ENCODE data around the gene PHIP.
"Not testable (repeated sequence)": the region's sequence is repeated elsewhere in the genome, so short reads cannot be mapped to it uniquely, and the experiment has no call there.

PHIP gene

DNA sequence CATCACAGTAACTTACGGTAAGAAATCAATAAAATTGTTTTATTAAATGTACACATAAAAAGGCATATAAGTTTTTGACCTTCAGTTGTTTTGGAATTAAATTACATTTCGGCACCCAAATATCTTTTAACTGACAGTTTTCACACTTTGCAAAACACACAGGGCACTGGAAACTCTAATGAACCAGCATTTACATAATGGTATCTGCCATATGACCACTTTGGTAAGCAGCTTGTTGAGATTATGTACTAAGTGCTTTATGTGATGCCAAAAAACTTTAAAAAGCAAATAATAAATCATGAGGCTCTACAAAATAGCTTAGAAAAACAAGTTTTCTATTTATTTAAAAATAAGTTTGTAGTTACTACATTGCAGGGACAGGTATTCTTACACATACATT is 142.5 kb downstream of the PHIP start:
- TF ChIP-seq EZH2 (IDR thresholded peaks at IDR 0.05; ENCODE audit: borderline replicate concordance, low read length) = no peak
- TF ChIP-seq, protein P1, sequence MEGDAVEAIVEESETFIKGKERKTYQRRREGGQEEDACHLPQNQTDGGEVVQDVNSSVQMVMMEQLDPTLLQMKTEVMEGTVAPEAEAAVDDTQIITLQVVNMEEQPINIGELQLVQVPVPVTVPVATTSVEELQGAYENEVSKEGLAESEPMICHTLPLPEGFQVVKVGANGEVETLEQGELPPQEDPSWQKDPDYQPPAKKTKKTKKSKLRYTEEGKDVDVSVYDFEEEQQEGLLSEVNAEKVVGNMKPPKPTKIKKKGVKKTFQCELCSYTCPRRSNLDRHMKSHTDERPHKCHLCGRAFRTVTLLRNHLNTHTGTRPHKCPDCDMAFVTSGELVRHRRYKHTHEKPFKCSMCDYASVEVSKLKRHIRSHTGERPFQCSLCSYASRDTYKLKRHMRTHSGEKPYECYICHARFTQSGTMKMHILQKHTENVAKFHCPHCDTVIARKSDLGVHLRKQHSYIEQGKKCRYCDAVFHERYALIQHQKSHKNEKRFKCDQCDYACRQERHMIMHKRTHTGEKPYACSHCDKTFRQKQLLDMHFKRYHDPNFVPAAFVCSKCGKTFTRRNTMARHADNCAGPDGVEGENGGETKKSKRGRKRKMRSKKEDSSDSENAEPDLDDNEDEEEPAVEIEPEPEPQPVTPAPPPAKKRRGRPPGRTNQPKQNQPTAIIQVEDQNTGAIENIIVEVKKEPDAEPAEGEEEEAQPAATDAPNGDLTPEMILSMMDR (IDR thresholded peaks at IDR 0.05; ENCODE audit: low read length) = no peak
- Histone ChIP-seq H3K27ac (ENCODE audit: low read depth, low read length, poor library complexity, severe bottlenecking) (no peak overlapping the region), H3K36me3 (ENCODE audit: insufficient read depth, low read length) (peaks cover 22% of the 10 kb centered on the region), H3K4me3 (ENCODE audit: low read depth, low read length, poor library complexity, severe bottlenecking) (no peak overlapping the region), H3K4me2 (ENCODE audit: low read length) (no peak overlapping the region), H4K20me1 (ENCODE audit: insufficient read depth, low read length) (no peaks in the 10 kb centered on the region), H3K79me2 (ENCODE audit: insufficient read depth, low read length) (no peaks in the 10 kb centered on the region), H3K9me2 (ENCODE audit: low read depth, low read length) (no peaks in the 10 kb centered on the region), H3K9ac (ENCODE audit: low read length) (no peak overlapping the region), H3K27me3 (ENCODE audit: insufficient read depth, low read length) (no peaks in the 10 kb centered on the region), H2AFZ (ENCODE audit: low read length) (no peak overlapping the region), H3K9me3 (ENCODE audit: low read length) (no peaks in the 10 kb centered on the region), H3F3A (ENCODE audit: insufficient read depth, low read length) (no peaks in the 10 kb centered on the region), H3K4me1 (ENCODE audit: insufficient read depth, low read length, severe bottlenecking) (no peaks in the 10 kb centered on the region)

DNA sequence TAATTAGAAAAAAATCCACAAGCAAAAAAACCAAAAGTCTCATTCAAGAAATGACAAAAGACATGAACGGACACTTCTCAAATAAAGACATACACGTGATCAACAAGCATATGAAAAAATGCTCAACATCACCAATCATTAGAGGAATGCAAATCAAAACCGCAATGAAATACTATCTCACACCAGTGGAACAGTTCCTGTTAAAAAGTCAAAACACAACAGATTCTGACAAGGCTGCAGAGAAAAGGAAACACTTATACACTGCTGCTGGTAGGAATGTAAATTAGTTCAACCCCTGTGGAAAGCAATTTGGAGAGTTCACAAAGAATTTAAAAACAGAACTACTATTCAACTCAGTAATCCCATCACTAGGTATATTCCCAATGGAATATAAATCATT is 152.7 kb downstream of the PHIP start:
- H2AFZ ChIP-seq (ENCODE audit: low read length) = no peak overlapping the region
- TF ChIP-seq, protein P1 (IDR thresholded peaks at IDR 0.05; ENCODE audit: low read length) = no peak

DNA sequence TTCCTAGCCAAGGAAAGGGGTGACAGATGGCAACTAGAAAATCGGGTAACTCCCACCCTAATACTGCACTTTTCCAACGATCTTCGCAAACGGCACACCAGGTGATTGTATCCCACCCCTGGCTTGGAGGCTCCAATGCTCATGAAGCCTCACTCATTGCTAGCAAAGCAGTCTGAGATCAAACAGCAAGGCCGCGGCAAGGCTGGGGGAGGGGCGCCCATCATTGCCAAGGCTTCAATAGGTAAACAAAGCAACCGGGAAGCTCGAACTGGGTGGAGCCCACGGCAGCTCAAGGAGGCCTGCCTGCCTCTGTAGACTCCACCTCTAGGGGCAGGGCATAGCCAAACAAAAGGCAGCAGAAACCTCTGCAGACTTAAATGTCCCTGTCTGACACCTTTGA is 156.9 kb downstream of the PHIP start:
- not testable (repeated sequence) for H3K79me2 ChIP-seq (ENCODE audit: insufficient read depth, low read length); H3K9ac ChIP-seq (ENCODE audit: low read length); H3K9me3 ChIP-seq (ENCODE audit: low read length); H4K20me1 ChIP-seq (ENCODE audit: insufficient read depth, low read length); H2AFZ ChIP-seq (ENCODE audit: low read length); H3K27ac ChIP-seq (ENCODE audit: low read depth, low read length, poor library complexity, severe bottlenecking); H3K4me1 ChIP-seq (ENCODE audit: insufficient read depth, low read length, severe bottlenecking); H3K36me3 ChIP-seq (ENCODE audit: insufficient read depth, low read length); H3K4me2 ChIP-seq (ENCODE audit: low read length); H3F3A ChIP-seq (ENCODE audit: insufficient read depth, low read length); H3K4me3 ChIP-seq (ENCODE audit: low read depth, low read length, poor library complexity, severe bottlenecking); H3K9me2 ChIP-seq (ENCODE audit: low read depth, low read length); H3K27me3 ChIP-seq (ENCODE audit: insufficient read depth, low read length)

More for the DNA sequence above, 152.7 kb downstream of the PHIP start:
- H3K36me3 ChIP-seq (ENCODE audit: insufficient read depth, low read length) = no peaks in the 10 kb centered on the region; the same call in 1 of the 2 replicates
- H3K9me2 ChIP-seq (ENCODE audit: low read depth, low read length) = no peaks in the 10 kb centered on the region
- H3K9ac ChIP-seq (ENCODE audit: low read length) = no peak overlapping the region
- peaks cover 6% of the 10 kb centered on the region; the same call in 1 of the 2 replicates for H3K9me3 ChIP-seq (ENCODE audit: low read length)
- H3K4me3 ChIP-seq (ENCODE audit: low read depth, low read length, poor library complexity, severe bottlenecking) = no peak overlapping the region
- H3K27me3 ChIP-seq (ENCODE audit: insufficient read depth, low read length) = no peaks in the 10 kb centered on the region
- H3K27ac ChIP-seq (ENCODE audit: low read depth, low read length, poor library complexity, severe bottlenecking) = no peak overlapping the region
- no peaks in the 10 kb centered on the region for H4K20me1 ChIP-seq (ENCODE audit: insufficient read depth, low read length)
- H3K4me1 ChIP-seq (ENCODE audit: insufficient read depth, low read length, severe bottlenecking) = no peaks in the 10 kb centered on the region
- H3F3A ChIP-seq (ENCODE audit: insufficient read depth, low read length) = no peaks in the 10 kb centered on the region
- H3K79me2 ChIP-seq (ENCODE audit: insufficient read depth, low read length) = no peaks in the 10 kb centered on the region
- H3K4me2 ChIP-seq (ENCODE audit: low read length) = no peak overlapping the region

DNA sequence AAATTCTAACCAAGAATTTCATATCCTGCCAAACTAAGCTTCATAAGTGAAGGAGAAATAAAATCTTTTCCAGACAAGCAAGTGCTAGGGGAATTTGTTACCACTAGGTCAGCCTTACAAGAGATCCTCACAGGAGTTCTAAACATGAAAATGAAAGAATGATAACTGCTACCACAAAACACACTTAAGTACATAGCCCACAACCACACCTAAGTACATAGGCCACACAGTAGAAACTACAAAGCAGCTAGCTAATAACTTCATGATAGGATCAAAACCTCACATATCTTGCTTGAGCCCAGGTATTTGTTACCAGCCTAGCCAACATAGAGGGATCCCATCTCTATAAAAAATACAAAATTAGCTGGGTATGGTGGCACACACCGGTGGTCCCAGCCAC is 160.3 kb downstream of the PHIP start:
- no peak overlapping the region for H2AFZ ChIP-seq (ENCODE audit: low read length)
- H3K27me3 ChIP-seq (ENCODE audit: insufficient read depth, low read length) = no peaks in the 10 kb centered on the region
- no peaks in the 10 kb centered on the region for H3F3A ChIP-seq (ENCODE audit: insufficient read depth, low read length)
- H3K9me3 ChIP-seq (ENCODE audit: low read length) = 0 out of 2 replicates have a peak, but pooled peaks cover 2% of the 10 kb centered on the region
- H3K36me3 ChIP-seq (ENCODE audit: insufficient read depth, low read length) = no peaks in the 10 kb centered on the region
- no peak overlapping the region for H3K4me2 ChIP-seq (ENCODE audit: low read length)
- no peak overlapping the region for H3K27ac ChIP-seq (ENCODE audit: low read depth, low read length, poor library complexity, severe bottlenecking)
- no peak for TF ChIP-seq EZH2 (IDR thresholded peaks at IDR 0.05; ENCODE audit: borderline replicate concordance, low read length)
- TF ChIP-seq, protein P1 (IDR thresholded peaks at IDR 0.05; ENCODE audit: low read length) = no peak
- no peaks in the 10 kb centered on the region for H3K4me1 ChIP-seq (ENCODE audit: insufficient read depth, low read length, severe bottlenecking)
- H3K9me2 ChIP-seq (ENCODE audit: low read depth, low read length) = no peaks in the 10 kb centered on the region
- H4K20me1 ChIP-seq (ENCODE audit: insufficient read depth, low read length) = no peaks in the 10 kb centered on the region
- H3K9ac ChIP-seq (ENCODE audit: low read length) = no peak overlapping the region
- H3K4me3 ChIP-seq (ENCODE audit: low read depth, low read length, poor library complexity, severe bottlenecking) = no peak overlapping the region
- no peaks in the 10 kb centered on the region for H3K79me2 ChIP-seq (ENCODE audit: insufficient read depth, low read length)
